ENCODE results near the gene PDZD2.
"Not testable (repeated sequence)": the region's sequence is repeated elsewhere in the genome, so short reads cannot be mapped to it uniquely, and the experiment has no call there.

The PDZD2 gene

GRCh38 chr5:31692561-31693221 lies 53.8 kb downstream of the PDZD2 start:
- no peak for DNase-seq

- no peak for DNase-seq
These were observed 59.7 kb downstream of the PDZD2 start for GRCh38 chr5:31698673-31699072.

GRCh38 chr5:31701642-31702299 lies 62.8 kb downstream of the PDZD2 start:
- DNase-seq, result no peak

GRCh38 chr5:31702712-31703111 lies 63.8 kb downstream of the PDZD2 start:
- DNase-seq, result no peak

- no peak for DNase-seq
These were observed 64.8 kb downstream of the PDZD2 start for GRCh38 chr5:31703757-31704156.

- DNase-seq, result no peak
These were observed 67.3 kb downstream of the PDZD2 start for GRCh38 chr5:31706186-31706585.

GRCh38 chr5:31707329-31707728 lies 68.4 kb downstream of the PDZD2 start:
- peak; percentile 19 to 36 (median 19) for DNase-seq

- no peak for DNase-seq
These were observed 69.2 kb downstream of the PDZD2 start for GRCh38 chr5:31708089-31708488.

- no peak for DNase-seq
These were observed 72.4 kb downstream of the PDZD2 start for GRCh38 chr5:31711363-31711762.

GRCh38 chr5:31711935-31712592 lies 73.1 kb downstream of the PDZD2 start:
- no peak for DNase-seq

- DNase-seq, result no peak
These were observed 78.6 kb downstream of the PDZD2 start for GRCh38 chr5:31717561-31717960.

- DNase-seq, result no peak
These were observed 81.1 kb downstream of the PDZD2 start for GRCh38 chr5:31720004-31720403.

- DNase-seq, result no peak
These were observed 81.9 kb downstream of the PDZD2 start for GRCh38 chr5:31720811-31721345.

- no peak for DNase-seq
These were observed 83.2 kb downstream of the PDZD2 start for GRCh38 chr5:31722111-31722510.

GRCh38 chr5:31725996-31726395 lies 87.1 kb downstream of the PDZD2 start:
- no peak for DNase-seq

GRCh38 chr5:31726952-31727351 lies 88.0 kb downstream of the PDZD2 start:
- DNase-seq, result no peak

- DNase-seq, result no peak
These were observed 89.1 kb downstream of the PDZD2 start for GRCh38 chr5:31728039-31728438.

- DNase-seq, result not testable (repeated sequence)
These were observed 89.9 kb downstream of the PDZD2 start for GRCh38 chr5:31728806-31729205.

GRCh38 chr5:31730139-31730538 lies 91.2 kb downstream of the PDZD2 start:
- DNase-seq, result no peak

GRCh38 chr5:31731016-31731415 lies 92.1 kb downstream of the PDZD2 start:
- DNase-seq, result no peak

GRCh38 chr5:31731710-31732301 lies 92.9 kb downstream of the PDZD2 start:
- DNase-seq, result no peak

GRCh38 chr5:31732821-31733220 lies 93.9 kb downstream of the PDZD2 start:
- not testable (repeated sequence) for DNase-seq

GRCh38 chr5:31733371-31733770 lies 94.4 kb downstream of the PDZD2 start:
- DNase-seq, result no peak

- no peak for DNase-seq
These were observed 97.2 kb downstream of the PDZD2 start for GRCh38 chr5:31736127-31736526.
